ENCODE results near the gene ETV6.

DNA sequence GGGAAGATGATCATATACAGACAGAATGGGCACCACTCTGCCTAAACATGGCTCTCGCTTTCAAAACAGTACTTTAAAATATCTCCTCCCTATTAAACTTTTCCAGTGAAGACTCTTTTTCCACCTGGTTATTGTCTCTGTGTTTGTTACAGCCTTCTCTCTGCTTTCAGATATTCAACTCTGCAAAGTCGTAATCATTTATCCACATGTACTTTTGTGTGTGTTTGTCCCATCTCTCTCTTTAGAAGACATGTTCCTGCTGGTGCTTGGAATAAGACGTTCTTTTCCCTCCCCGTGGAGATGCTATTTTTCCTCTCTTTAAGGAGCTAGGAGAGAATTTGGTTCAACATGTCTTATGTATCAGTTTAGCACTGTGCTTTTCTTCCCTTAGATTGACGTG, 45.1 kb downstream of the ETV6 start:
- no peak for TF ChIP-seq POLR2AphosphoS5 (IDR thresholded peaks at IDR 0.05; ENCODE audit: low read depth, low read length)
- no peak for TF ChIP-seq FOXP2 (optimal IDR thresholded peaks at IDR 0.05; ENCODE audit: borderline replicate concordance, extremely low read depth, extremely low read length, insufficient read depth)
- no peak for TF ChIP-seq REST (IDR thresholded peaks at IDR 0.05; ENCODE audit: insufficient read depth in 1 of 2, low read depth in 2 of 2, low read length in 2 of 2)
